GM21723 (cell line): Measurements from ENCODE around the gene PRPF6.
A peak's percentile ranks its signal among the peaks of the same experiment; 100 is the strongest.

Source experiments
- ATAC-seq: cut with Tn5 transposase; IDR thresholded peaks from one replicate; pipeline ENCODE4 v1.9.1; 2021; ENCODE audit warnings: mild to moderate bottlenecking, moderate library complexity; ENCODE audit not compliant: unreplicated experiment

The PRPF6 gene

DNA sequence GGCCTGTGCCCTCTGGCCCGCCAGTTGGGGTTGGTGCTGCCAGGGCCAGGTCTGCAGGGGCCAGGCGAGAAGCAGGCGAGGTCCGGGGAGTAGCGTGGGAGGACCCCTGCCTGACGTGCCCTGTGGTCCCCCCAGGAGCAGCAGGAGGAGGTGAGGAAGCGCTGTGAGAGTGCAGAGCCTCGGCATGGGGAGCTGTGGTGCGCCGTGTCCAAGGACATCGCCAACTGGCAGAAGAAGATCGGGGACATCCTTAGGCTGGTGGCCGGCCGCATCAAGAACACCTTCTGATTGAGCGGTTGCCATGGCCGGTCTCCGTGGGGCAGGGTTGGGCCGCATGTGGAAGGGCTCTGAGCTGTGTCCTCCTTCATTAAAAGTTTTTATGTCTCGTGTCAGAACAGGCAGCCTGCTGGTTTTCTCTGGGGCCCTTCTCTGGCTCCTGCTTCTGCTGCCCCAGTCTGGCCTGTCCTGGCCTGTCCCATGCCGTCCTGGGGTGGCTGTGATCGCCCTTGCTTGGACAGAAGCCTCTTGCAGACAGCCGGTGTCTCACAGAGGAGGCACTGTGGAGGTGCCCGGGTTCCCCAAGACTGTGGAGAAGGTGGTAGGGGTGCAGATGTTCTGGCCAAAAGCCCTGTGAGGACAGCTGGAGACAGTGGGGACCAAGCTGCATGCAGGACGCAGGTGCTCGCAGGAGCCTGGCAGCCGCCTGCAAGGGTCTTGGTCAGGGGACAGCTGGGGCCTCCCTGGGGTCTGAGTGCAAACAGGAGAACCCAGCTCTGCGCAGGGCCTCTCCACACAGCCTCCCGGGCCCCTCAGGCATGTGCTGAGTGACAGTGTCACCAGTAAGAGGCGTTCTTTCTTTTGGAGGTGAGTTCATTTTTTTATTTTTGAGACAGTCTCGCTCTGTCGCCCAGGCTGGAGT is 52.0 kb downstream of the PRPF6 start:
- no peak for ATAC-seq

DNA sequence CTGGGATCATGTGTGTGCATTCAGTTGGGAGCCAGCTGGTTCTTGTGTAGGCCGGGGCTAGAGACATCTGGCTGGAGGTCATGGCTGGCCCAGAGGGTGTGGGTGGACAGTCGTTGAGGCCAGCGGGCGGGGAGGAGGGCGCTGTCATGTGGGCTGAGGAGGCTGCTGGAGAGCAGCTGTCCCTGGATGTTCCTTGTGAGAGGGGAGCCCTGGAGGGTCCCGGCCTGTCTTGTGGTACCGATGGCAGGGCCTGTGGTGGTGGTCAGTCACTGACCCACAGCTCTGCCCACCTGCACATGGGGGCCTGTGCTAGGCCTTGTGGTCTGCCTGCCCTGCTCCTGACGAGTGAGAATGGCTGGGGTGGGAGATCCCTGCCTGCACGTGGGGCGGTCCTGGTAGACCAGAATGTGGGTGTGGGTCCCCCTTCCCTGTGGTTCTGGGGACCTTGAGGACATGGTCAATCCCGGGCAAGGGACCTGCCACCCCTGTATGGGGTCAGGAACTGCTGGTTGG is 53.1 kb downstream of the PRPF6 start:
- no peak for ATAC-seq

DNA sequence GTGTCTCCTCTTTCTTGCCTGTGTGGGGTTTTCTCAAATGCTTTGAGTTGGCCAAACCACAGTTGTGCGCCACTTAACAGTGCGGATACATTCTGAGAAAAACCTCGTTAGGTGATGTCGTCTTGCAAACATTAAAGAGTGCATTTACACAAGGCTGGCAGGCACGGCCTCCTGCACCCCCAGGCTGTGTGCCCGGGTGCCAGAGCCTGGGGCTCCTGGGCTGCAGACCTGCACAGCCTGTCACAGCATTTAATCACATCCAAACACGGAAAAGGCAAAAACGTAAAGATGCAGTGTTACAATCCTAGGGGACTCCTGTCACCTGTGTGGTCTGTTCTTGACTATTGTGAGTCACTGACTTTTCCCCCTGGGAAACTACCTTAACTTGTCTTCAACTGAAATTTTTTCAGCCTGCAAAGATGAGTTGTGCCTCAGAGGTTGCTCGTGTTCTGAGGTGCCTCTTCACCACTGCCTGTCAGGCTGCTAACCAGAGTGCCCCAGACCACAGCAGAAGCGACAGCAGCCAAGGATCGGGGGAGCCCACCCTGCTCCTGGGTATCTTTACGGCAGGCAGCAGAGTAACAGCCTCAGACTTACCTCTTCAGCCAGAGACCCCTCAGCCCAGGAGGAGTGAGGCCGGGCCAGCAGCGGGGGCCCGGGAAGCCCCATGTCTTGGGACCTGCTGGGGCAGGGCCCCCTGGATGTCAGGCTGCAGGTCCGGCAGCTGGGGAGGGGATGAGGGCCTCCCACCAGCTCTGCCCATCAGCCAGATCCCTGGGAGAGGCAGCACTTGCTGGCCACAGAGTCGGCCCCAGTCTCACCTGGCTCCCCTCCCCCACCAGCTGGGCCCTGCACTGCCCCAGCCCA is 54.4 kb downstream of the PRPF6 start:
- no peak for ATAC-seq

DNA sequence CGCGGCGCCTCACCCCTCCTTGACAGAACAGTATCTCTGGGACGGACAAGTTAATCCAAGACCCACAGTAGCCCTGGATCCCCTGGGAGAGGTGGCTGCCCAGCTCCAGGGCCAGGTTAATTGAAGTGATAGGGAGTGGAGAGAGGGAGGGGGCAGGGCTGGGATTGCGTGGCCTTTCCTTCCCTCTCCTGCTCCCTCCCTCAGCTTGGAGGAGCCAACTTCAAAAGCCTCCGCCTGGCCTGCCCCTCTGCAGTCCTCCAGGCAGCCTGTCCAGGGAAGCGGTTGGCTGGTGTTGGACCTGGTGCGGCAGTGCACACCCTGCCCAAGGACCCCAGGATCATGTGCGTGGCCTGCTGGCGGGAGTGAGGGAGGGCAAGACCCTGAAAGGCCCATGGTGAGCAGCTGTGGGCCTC is 55.0 kb downstream of the PRPF6 start, which contains the start of gene C20orf204:
Gene C20orf204 (plus strand): TSS at position 250 of the 413 bp plus-strand sequence. CDS start 142 bp downstream, at position 392.
- no peak for ATAC-seq

DNA sequence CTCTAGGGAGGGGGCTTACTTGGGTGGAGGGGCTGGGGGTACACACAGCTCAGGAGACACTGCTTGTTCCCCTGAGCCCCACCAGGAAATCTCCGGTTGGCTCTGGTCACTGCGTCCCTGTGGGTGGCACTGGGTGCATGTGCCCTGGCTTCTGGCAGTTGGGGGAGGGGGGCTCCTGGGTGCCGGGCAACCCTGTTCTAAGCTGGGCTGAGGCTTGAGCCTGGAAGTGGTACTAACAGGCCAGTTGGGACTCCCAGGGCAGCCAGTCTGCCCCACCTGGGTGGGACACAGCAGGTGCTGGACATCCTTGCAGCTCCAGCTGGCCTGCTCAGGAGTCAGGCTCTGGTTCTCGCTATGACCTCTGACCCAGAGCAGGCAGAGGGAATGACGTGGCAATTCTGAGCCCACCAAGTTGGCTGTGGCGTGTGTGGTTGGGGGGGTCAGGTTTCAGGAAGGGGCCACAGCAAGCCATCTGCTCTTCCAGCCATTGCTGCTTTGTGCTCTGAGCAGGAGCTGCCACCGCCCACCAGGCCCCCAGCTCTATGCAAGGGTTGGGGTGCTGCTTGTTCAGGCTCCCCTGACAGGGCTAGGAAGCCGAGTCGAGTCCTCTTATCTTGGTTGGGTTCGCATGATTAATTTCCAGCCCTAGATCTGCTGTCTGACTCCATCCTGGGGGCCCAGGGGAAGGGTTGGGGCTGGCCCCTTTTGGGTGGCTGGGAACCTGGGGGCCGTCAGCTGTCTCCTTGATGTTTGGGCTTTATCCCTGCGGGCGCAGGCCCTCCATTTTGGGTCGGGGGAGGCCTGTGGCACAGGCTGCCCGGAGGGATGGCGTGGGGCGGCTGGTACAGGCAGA is 55.6 kb downstream of the PRPF6 start:
- ATAC-seq: no peak

DNA sequence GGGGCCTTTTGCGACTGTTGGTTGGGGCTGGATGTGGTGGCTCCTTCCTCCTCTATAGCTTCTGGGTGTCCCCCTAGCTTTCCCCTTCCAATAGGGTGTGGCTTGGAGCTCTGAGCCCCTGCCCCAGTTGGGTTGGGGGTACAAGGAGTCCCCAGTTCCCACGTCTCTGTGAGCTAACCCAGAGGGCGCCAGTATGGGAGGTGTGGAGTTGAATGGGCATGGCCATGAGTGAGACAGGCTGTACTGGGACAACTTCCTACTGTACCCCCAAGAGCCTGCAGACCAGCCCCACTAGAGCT is 56.2 kb downstream of the PRPF6 start:
- no peak for ATAC-seq

DNA sequence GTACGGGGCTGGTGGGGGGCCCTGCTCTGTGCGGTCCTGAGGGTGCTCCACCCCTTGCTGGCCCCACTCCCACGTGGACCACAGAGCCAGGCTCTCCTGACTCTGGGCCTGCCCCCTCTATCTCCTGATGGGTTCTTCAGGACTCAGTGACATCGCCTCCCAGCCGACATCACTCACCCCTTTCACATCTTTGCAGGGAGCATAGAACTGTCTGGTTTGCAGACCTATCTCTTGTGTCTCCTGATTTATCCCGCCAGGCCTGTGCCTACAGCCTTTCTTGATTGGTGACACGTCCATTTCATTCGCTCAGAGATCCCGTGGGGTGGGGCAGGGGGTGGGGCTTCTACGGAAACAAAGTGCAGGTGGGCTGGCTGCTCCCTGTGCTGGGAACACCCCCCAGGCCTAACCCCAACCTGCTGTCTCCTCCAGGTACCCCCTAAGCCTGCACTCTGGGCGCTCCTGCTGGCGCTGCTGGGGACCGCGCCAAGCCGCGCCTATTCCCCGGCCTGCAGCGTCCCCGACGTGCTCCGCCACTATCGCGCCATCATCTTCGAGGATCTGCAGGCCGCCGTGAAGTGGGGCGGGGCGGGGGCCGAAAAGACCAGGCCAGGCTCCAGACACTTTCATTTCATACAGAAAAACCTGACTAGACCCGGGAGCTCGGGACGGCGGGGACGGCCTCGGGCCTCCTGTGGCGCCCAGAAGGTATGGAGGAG is 56.7 kb downstream of the PRPF6 start:
- no peak for ATAC-seq

DNA sequence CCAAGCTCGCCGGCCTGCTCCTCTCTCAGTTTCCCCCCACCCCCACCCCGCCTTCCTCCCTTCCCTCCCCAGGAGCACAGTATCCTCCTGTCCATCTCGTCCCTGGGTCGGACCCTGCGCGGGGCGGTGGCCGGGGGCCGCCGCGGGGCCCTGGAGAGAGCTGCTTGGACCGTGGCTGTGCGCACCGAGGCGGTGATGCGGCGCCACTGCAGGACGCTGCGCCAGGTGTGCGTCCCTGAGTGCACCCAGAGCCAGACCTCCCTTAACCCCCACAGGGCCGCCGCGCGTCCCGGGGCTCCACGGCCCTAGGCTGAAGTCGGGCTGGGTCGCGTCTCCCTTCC is 57.3 kb downstream of the PRPF6 start:
- ATAC-seq: peak; percentile 20

DNA sequence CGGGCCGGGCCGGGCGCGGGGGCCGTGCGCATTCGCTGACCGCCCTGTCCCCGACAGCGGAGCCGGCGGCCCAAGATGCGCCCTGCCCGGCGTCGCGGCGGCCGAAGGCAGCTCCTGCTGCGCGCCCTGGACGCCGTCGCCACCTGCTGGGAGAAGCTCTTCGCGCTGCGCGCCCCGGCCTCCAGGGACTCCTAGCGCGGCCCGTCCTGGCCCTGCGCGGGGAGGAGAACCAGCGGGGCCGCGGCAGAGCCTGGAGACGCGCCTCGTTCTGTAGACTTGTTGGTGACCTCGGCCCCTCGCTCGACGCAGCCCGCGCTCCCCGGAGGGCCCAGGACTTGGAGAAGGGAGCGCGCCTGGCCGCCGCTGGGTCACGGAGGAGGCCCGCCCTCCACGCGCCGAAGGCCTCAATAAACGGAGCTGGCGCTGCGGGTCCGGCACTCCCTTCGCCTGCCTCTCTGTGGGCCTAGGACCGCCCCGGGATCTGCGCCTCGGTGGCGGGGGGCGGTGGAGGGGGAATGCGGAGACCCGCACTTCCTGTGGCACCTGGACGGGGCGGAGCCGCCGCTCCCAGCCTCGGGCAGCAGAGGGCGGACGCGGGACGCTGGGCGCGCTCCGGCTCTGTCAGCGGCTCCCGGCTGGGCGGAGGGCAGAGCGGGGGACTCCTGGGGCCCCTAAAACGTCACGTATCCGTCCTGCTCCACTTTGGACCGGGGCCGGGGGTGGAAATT is 57.8 kb downstream of the PRPF6 start:
- peak; percentile 54 for ATAC-seq

DNA sequence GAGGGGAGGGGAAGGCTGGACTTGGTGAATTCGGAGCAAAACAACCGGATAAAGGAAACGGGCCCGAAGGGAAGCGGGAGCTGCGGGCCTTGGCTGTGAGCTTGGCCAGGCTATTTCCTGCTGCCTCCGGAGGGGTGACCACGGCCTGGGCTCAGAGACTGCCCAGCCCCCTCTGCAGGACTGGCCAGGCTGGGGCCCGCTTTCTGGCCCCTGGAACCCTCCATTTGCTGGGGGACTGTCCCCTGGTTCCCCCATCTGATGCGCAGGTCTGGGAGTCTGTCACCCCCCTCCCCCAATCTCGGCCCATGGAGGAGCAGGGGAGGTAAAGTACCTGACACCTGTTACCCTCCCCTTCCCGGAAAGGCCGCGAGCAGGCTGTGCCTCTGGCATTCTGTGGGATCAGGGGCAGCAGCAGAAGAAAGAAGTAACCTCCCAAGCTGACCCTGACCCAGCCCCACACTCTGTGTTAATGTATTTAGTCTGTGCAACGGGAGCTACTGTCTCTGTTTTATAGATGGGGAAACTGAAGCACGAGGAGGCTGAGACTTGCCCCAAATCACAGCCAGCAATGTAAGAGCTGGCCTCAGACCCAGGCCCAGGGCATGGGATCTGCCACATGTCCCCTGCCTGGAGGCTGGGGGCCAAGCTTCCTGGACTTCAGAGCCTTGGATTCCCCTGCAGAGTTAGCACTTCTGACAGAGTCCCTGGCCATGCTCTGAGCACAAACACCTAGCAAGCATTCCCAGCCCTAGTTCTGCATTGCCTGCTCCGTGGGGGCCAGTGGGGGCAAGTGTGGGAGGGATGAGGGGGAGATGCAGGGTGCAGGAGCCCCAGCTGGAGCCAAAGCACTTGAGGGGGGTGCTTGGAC is 58.6 kb downstream of the PRPF6 start:
- ATAC-seq: no peak

DNA sequence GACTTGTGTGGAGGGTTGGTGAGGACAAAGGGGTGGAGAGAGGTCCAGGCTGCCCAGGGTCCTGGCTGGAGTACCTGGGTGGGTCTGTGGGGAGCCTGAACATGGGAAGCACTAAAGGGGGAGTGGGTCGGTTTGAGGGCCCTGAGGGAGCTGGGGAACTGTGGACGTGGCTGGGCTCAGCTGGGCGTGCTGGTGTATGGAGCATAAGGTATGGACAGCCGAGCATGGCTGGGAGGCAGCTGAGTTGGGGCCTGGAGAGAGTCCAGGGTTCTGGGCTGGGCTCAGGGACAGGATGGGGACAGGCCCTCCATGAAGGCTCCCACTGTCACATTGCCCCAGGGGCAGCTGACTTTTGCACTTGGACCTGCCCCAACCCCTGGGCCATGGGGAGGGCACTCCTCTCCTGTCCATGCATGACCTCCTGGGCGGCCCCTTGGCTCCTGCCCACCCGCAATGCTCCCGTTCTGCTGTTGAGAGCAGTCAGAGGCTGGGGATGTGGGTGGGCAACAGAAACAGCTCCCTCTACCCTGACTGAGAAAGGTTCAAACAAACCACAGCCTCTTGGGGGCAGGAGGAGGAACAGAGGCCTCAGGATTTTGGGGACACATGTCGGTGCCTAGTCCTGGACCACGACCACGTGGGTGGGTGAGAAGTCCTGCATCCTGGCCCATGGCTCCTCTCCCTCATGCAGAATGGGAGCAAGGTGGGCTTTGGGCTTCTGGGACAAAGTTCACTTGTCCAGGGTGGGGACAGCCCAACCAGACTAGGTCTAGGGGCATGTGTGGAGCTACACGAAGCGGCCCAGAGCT is 59.5 kb downstream of the PRPF6 start:
- no peak for ATAC-seq

DNA sequence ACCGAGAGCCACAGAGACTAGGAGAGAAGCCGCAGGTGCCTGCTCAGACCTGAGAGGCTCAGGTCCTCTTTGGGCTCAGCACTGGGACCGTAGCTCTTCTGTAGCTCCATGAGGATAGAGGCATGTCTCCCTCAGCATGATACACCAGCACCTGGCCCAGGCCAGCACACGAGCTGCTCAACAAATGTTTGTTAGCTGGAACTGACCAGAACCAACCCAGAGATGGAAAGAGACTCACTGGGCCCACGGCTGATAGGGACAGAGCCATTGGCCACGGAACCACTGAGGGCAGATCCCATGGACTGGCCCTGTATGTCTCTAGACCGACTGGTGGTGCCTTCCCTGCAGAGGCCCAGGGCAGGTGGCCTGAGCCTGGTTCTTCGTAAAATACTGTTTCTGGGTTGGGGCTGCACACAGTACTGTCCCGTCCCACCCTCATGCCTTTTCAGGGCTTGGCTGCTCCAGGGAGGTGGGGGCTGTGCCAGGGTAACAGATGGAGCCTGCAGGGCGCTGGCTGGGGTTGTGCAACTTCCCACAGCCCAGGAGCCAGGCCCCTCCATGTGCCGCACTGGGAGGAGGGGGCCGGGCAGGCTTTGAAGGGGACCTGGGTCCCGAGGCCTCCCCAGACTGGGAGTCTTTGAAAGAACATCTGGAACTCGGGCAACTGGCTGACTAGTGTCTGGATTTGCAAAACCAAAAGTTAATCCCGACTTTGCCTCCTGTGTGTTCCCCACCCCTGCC is 60.3 kb downstream of the PRPF6 start:
- no peak for ATAC-seq

DNA sequence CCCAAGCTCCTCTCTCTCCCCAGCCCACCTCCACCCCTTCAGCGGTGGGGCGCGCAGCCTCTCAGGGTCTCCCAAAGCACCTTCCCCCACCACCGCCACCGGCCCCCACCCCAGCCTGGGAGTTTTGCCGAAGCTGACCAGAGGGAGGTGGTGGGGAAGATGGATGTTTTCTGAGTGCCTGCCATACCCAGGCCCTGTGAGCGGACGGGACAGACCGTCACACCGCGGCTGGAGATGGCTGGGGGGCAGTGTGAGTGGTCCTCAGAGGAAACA is 60.8 kb downstream of the PRPF6 start:
- no peak for ATAC-seq

DNA sequence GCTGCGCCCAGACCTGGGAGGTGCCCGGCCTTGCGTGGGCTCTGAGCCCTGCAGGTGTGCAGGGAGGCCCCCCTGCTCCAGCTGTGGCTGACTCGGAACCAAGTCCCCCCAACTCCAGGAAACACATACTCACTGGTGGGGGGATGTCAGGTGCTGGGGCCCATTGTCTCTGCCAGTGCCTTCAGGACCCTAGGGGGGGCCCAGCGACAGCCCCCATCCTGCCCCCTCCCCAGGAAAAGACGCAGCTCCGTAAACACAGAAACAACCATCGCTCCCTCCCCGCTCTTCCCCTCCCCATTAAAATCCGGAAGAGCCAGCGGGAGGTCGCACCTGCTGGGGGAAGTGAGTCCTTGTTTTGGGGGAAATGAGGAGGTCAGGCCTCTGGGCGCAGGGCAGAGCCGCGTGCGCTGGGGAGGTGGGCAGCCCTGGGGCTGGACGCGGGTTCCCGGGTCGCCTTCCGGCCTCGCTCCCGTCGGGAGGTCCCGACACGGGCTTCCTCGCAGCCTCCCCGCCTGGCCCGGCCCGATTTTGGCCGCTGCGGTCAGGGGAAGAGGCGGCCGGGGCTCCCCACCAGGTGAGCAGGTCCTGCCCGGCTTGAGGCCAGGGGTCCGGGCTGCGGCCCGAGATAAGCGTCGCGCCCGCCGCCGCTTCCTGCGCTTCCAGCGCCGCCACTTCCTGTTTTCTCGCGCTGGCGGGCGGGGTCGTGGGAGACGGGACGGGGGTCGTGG is 61.3 kb downstream of the PRPF6 start:
- ATAC-seq: no peak

DNA sequence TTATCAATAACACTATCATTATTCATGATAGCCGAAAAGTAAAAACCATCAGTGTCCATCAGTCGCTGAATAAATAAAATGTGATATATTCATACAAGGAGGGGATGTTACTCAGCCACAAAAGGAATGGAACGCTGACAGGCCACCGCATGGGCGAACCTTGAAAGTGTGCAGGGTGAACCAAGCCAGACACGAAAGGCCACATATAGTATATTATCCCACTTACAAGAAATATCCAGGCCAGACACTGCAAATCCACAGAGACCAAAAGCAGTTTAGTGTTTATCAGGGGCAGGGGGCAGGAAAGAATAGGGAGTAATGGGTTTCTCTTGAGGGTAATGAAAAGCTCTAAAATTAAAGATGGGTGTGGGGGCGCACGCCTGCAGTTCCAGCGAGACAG is 62.8 kb downstream of the PRPF6 start:
- no peak for ATAC-seq

DNA sequence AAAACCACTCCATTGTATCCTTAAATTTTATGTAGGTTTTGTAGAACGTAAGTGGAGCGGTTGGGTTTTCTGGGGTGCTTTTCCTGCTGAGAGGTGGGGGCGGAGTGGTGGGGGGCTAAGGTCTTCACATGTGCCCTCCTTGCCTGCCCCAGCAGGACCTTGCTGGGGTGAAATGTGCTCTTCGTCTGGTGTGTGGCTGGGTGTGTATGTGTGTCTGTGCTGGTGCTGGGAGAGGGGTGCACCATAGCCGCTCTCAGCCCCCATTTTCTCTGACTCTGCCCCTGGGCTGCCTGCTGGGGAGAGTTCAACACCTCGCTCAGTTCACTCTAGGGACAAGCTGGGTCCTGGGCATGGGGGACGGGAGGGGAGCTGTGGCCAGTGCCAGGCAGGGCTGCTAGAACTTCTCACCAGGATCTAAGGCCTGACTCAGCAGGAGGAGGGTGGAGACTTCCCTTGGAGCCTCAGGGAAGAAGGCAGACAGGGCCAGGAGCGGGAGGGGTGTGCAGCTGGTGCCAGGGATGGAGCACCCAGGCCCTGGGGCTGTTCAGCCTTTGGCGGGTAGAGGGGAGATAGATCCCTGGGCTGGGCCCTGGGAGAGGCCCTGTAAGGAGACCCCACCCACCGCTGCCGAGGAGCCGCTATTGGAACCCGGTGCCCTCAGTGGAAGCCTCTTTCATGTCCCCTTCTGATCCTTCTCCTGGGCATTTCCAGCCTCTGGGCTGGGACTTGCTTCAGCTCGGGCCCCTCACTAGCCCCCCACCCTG is 63.7 kb downstream of the PRPF6 start:
- no peak for ATAC-seq
